SK-N-MC (cell line): ENCODE measurements around the gene YEATS4.

Source experiments
- EZH2 ChIP-seq: fragments of 200-600 bp; sonication (generic); IDR thresholded peaks from one replicate; pipeline ENCODE4 v1.6.1; 2017; ENCODE audit warnings: antibody characterized with exemption
- FOXP2 ChIP-seq: optimal IDR thresholded peaks from 2 replicates; pipeline ENCODE3; 2011; ENCODE audit warnings: mild to moderate bottlenecking, moderate library complexity; ENCODE audit not compliant: insufficient read depth; ENCODE audit errors: extremely low read length, control extremely low read depth
- POLR2AphosphoS5 ChIP-seq: IDR thresholded peaks from 2 replicates; pipeline ENCODE4 v1.6.1; 2012; ENCODE audit warnings: mild to moderate bottlenecking, low read depth, low read length, borderline replicate concordance

- no peak for TF ChIP-seq EZH2
- no peak for TF ChIP-seq POLR2AphosphoS5
- no peak for TF ChIP-seq FOXP2
These were observed 28.8 kb downstream of the YEATS4 start for GRCh38 chr12:69388371-69388770.
